GM19372 (cell line): ENCODE results near the gene ORC1.

Experiments
- ATAC-seq: cut with Tn5 transposase; IDR thresholded peaks from one replicate; pipeline ENCODE4 v1.9.1; 2021; ENCODE audit warnings: mild to moderate bottlenecking, low read depth, moderate library complexity; ENCODE audit not compliant: unreplicated experiment

Gene ORC1

DNA sequence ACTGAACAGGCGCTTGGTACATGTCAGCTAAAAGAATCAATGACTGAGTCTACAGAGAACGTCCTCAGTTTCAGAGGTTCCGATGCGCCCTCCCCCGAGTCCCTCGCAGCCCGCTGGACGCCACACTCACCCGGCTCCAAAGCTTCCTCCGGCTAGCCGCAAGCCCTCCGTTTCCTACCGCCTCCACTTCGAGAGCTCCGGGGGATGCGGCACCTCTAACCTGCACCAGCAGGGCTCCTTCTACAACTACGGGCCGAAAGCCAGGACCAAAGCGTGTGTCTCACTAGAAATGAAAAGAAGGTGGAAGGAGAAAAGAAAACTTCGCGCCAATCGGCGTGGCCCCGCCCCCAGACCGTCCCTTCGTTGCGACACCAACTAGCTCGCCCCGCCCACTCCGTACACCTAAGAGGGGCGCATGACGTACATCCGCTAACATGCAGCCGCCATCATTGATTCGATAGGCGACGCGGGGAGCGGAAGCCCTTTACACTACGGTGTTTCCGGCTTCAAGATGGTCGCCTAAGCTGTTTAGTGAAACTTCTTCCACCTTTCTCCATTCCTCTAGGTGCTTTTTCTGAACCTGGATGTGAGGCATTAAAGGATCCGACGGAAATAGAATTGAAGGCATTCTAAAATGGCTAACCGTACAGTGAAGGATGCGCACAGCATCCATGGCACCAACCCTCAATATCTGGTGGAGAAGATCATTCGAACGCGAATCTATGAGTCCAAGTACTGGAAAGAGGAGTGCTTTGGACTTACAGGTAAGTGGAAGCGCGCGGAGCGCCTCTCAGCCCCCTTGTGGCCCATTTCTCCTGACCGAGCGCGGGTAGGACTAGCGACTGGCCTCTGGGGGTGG is at the start of gene ORC1, which contains the start of gene PRPF38A:
ORC1 (minus strand) TSS at position 308 of the 859 bp plus-strand sequence. CDS start 2,200 bp downstream, outside the sequence.
PRPF38A (plus strand) TSS at position 487 of the 859 bp plus-strand sequence; CDS start at position 635, 148 bp downstream.
- peak; percentile 88 for ATAC-seq

DNA sequence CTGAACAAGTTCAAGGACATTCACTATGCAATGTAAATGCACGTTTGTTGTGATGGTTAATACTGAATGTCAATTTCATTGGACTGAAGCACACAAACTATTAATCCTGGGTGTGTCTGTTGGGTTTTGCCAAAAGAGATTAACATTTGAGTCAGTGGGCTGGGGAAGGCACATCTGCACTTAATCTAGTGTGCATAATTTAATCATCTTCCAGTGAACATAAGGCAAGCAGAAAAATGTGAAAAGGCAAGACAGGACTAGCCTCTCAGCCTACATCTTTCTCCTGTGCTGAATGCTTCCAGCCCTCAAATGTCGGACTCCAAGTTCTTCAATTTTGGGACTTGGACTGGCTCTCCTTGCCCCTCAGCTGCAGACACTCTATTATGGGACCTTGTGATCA is 40.2 kb upstream of the ORC1 start:
- ATAC-seq: no peak

DNA sequence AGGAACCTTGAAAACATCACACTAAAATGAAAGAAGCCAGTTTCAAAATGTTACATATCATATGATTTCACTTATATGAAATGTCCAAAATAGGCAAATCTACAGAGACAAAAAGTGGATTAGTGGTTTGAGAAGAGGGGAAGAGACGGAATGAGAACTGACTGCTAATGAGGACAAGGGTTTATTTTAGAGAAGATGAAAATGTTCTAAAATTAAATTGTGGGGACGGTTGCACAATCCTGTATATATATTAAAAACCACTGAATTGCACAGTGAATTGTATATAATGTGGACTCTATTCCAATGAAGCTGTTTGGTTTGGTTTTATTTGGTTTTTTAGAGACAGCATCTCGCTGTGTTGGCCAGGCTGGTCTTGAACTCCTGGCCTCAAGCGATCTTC is 35.8 kb upstream of the ORC1 start:
- ATAC-seq: no peak

DNA sequence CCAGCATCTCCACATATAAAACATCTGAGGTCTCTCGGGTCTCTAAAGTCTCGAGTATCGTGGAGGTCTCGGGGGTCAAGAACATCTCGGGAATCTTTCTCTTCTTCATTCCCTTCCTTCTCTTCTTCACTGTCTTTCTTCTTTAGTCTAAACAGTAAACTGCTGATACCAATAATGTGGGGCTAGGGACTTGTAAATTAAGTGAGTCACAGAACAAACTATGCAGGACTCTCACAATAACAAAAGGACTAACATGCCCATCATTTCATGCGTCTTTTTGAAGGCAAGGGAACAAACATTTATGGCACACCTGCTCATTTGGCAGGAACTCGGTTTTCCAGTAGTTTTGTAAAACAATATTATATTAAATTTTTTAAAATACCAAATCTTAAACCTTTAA is 32.6 kb upstream of the ORC1 start:
- no peak for ATAC-seq

DNA sequence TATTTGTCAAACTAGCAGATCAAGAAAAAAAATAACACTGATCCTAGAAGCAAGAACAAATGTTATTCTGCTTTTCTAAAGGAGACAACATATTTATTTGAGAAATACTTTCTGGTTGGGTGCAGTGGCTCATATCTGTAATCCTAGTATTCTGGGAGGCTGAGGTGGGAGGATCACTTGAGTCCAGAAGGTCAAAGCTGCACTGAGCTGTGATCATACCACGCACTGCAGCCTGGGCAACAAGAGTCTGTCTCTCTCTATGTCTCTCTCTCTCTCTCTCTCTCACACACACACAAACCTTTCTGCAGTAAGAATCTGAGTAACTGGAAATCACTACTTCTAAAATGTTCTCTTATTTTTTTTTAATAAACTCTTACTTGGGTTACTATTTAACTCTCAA is 31.4 kb upstream of the ORC1 start:
- ATAC-seq: no peak

DNA sequence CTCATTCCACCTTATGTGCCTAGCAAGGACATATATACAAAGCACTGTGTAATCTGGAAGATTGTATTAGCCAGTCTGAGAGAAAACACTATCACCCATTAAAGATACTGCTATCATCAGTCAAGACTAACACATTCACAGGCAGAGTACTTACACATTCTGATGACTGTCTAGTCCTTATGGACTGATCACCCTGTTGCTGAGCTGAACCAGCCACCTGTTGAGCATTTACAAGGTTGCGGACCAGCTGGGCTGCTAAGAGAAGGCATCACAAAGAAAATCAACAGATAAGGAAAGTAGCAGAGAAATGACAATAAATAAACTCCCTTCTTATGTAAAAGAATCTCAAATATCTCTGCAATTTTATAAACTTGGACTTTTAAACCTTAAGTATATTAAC is 31.0 kb upstream of the ORC1 start:
- ATAC-seq: no peak

DNA sequence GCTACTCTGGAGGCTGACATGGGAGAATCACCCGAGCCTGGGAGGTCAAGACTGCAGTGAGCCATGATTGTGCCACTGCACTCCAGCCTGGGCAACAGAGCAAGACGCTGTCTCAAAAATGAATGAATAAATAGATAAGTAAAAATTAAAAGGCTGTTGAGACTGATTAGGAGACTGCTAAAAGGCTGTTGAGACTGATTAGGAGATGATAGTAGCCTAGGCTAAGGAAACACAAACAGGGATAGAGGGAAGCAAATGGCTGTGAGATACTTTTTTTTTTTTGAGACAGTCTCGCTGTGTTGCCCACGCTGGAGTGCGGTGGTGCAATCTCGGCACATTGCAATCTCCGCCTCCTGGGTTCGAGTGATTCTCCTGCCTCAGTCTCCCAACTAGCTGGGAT is 28.6 kb upstream of the ORC1 start:
- no peak for ATAC-seq

DNA sequence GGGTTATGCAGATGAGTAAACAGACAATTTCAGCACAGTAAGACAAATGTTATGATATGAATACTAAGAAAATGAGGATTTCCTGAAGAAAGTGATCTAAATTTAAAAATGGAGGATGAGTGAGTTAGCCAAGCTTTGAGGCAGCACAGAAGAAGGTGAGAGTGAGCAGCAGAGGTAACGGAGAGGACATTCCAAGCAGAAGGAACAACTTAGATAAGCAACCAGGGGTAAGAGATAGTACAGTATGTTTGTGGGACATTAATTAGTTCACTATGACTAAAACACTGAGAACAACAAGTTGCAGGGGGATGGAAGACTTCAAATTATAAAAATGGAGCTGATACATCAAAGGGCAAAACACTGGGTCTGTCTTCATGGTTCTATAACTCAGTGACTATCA is 22.9 kb upstream of the ORC1 start:
- ATAC-seq: no peak

DNA sequence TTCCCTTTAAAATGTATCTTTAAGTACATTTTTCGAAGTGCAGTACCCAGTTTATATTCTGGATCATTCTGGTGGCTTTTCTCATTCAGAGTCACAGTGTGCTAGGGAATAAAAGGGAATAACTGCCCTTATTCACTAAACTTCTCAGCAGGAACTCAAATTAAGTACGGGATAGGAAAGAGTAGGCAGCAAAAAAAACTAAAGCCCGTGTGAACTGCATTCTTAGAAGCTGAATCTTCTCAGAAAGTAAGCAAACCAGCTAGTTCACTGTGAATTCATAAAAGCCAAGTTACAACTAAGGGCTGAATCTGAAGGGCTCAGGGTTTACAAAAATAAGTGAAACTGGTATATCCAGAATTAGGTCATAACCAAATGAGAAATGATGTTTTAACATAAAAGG is 22.1 kb upstream of the ORC1 start:
- no peak for ATAC-seq

DNA sequence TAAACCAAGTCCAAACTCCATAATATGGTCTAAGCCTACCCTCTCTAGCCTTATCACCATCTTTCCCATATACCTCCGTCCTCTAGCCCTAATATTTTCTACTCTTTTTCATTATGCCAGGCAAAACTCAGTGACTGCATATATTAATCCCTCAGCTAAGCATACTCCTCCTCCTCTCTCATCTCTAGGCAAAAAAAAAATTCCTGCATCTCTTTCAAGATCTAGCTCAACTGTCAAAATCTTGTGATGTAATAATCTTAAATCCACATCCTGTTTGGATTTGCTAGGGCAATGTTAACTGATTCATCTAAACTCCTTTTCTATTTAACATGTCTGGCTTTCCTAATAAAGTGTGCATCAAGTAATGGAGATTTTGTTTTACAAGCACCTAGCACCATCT is 20.6 kb upstream of the ORC1 start:
- ATAC-seq: no peak

DNA sequence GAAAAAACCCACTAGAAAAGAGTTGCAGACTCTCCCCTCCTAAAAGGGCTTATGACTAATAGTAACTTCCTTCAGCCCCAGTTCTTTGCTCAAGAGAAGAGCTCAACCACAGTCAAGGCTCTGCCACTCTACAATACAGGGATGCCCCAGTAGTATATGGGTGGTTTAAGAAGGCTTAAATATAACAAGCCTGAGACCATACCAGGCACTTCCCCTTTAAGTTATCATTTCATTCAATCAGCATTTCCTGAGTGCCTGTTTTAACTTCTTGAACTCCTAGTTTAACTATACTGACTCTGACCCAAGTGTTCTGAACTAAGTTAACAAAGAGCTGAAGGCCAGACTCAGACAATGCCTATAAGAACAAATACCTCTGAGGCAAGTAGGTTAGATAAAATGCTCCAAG is 20.0 kb upstream of the ORC1 start:
- ATAC-seq: no peak

DNA sequence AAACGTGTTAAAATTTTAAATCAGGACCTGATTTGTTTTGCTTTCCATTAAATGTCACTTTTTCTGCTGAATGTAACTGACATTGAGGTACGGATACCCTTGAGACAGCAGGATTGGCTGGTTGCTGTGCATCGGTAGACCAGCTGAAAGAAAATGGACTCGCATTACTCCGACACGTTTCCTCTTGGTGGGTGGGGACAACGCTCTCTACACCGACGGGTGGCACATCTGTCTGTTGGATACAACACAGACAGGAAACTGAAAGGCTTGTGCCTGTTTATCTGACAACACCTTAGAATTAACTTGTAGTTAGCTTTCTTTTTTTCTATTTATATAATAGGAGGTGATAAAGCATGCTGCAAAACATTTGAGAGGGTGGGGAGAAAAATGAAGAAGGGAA is 19.5 kb upstream of the ORC1 start:
- no peak for ATAC-seq

DNA sequence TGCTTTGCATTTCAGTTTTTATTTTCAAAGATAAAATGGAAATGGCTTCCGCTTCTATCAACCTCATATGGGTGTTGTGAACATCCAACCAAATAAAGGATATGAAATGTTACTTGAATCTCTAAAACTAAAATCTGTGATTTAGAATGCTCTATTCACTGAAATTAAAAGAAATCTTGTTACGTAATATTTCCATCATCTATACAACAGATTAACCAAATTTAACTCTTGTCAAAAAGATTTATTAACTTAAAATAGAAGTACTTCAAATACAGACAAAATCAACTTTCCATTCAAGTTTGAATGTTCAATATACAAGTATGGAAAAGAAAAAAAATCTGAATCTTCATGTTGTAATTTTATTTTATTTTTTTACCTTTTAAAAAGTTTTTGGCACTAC is 18.8 kb upstream of the ORC1 start:
- ATAC-seq: no peak

DNA sequence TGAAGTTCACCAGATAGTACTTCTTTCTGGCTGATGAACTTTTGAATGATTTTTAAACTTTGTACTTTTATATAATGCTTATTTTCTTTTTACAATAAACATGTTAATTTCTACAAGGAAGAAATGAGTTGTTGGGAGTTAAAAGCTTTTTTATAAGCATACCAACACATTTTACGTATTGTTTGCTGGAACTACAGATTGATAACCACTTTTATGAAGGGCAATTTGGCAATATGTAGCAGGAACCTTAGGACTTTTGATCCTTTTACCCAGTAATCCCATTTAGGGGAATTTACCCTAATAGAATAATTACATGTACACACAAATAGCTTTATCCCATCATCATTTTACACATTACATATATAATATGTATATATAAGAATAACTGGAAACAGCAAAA is 16.5 kb upstream of the ORC1 start:
- ATAC-seq: no peak

DNA sequence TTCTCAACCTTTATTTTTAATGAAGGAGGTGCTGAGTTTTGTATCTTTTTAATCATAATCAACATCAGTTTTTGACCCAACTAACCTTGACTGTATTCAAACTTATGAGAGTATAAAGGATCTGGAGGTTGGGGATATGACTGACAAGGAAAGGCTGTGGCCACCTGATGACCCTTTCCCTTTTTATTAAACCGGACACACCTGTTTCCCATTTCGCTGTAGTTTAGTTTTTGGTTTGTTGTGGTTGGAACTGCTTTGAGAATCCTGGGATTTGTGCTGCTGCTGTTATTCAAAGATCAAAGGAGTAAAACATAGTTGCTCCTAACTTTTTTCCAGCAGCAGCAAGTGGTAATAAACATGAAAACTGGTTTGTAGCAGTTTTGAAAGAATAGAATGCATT is 12.6 kb upstream of the ORC1 start:
- no peak for ATAC-seq

DNA sequence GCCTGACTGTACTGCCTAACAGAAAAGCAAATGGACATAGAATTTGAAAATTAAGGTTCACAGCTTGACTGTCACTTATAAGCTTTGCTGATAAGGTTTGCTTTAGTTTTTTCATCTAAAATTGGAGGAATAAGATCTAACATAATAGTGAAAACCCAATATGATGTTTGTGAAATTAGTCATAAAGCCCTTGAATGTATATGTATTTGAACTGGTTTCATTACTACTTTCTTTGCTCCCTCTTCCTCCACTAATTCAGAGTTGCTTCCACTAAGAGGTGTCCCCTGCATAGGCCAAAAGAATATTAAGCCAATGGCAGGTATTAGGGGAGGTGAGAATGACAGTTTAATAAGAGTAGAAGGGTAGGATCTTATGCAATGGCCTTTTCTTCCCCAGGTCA is 10.7 kb upstream of the ORC1 start:
- no peak for ATAC-seq

DNA sequence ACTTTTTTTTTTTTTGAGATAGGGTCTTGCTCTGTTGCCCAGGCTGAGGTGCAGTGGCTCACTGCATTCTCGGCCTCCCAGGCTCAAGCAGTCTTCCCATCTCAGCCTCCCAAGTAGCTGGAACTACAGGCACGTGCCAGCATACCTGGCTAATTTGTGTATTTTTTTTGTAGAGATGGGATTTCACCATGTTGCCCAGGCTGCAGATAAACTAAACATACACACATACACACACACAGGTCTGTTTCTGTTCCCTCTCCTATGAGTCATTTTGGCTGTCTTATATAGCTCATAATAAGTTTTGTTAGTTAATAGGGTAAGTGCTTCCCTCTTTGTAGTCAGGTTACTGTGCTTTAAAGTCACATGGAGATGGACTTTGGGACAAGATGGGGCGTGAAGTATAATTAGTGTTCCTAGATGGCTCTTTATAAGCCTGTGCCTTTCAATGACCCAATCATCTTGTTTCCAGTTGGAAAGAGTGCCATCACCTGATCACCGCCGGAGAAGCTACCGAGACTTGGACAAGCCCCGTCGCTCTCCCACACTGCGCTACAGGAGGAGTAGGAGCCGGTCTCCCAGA is 9.3 kb upstream of the ORC1 start:
- no peak for ATAC-seq

DNA sequence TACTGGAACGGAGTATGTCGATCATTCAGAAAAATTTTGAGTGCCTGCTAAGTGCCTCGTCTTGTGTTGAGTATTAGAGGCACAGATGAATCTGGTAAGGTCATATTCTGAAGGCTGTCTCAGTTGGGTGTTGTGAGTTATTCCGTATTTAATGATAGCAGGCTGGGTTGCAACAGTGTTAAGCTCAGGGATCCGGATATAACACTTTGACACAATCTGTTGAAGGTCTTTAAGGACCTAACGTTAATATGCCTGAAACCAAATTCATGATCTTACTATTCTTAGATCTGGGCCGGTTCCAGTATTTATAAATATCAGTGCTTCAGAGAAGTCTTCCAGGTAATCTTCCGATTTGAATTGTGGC is 734 bp upstream of the ORC1 start:
- no peak for ATAC-seq

DNA sequence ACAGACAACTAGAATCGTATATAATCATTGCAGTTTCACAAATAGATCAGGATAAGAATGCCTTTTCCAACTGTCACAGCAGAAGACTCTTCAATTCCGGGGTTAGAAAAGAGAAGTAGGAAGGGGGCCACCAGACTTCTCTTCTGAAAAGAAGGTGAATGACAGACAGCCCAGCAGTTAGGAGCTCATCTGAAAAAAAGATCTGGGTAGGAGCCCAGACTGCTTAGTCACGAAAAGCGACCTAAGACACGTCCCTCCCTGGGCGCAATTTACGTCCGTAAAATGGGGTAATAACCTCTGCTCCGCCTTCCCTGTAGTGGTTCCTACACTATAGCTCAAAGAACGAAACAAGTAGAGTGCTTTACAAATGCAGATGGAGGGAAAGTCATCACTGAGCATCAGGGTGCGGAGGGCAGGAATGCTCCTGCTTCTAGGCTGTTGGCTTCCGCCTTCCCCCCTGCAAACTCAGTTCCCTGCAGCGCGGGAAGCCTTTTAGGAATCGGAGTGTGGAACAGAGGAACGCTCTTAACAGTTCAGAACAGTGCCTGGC is 582 bp downstream of the ORC1 start:
- peak; percentile 27 for ATAC-seq

DNA sequence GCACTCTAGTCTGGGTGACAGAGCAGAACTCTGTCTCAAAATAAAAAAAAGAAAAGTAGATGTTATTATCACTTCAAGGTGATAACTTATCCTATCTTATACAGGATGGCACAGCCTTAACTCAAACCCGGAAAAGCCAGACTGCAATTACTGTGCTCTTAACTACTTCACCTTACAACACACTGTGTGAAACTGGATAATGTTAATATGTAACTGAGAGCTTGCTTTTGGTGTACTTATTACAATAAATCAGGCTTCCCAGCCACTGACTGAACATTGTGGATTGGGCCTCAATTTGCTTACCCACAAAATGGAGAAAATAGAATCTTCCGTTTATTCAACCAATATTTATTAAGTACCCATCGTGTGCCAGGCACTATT is 1.4 kb downstream of the ORC1 start:
- no peak for ATAC-seq

DNA sequence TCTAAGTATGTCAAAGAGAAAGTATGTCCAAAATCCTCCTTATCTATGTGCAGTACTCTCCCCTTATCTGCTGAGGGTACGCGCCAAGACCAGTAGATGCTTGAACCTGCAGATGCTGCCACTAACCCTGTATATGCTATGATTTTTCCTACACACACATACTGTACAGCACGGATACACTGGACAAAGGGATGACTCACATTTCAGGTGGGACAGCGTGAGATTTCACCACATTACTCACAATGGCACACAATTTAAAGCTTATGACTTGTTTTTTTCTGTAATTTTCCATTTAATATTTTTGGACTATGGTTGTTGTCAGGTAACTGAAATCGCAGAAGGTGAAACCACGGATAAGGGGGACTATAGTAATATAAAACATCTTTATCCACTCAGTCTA is 4.1 kb downstream of the ORC1 start:
- ATAC-seq: no peak

DNA sequence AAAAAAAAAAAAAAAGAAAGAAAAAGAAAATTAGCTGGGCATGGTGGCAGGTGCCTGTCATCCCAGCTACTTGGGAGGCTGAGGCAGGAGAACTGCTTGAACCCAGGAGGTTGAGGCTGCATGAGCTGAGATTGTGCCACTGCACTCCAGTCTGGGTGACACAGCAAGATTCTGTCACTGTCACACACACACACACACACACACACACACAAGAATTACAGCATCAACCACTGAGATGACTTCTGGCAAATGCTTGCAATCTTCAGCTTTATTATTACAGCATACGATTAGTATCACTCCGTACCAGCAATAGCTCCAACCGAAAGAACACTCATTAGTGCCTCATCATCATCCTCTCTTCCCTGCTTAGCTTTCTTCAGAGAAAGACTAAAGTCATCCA is 4.6 kb downstream of the ORC1 start:
- no peak for ATAC-seq
